ENCODE results near the gene STK39.
A peak's percentile ranks its signal among the peaks of the same experiment; 100 is the strongest.
"Not testable (repeated sequence)": the region's sequence is repeated elsewhere in the genome, so short reads cannot be mapped to it uniquely, and the experiment has no call there.

The STK39 gene

DNA sequence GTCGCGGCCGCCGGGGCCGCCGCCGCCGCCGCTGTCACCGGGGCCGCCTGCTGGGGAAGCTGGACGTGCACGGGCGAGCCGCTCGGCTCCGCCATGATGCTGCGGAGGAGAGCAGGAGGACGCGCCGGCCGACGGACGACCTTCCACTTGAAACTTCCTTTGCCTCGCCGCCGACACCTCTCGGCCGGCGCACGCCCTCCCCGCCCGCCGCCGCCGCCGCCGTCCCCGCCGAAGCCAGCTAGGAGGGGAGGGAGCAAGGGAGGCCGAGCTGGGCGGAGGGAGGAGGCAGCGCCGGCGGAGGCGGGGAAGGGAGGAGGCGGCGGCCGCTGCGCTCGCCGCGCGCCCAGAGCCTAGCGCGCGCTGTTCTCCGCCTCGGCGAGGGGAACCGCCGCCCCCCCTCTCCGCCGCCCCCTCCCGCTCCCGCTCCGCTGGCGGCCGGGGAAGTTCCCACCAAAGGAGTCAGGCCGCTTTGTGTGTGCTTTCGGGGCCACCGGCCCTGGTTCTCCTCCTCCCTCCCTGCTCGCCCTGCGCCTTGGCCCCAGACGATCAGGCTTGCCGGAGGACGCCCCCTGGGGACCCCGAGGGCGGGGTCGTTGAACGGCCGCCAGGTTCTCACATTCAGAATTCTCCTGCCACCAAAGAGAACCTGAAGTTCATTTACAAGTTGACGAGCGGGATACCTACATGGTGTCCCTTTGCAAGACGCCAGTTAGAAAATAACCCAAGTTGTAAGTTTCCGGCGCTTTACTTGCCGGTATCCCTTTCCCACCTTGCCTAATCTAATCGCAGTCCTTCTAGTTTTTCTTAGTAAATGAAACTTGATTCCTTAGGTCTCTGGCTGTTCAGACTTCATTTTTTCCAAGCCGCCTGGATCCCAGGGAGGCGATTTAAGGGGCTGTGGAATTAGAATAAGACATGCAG is at the start of gene STK39:
STK39 (minus strand) TSS at position 255 of the 921 bp plus-strand sequence; CDS start at position 95, 160 bp downstream.
- DNase-seq (ENCODE audit: low read depth in 2 of 2): peak; percentile 45 to 47

- DNase-seq (ENCODE audit: low read depth in 2 of 2): no peak
These were observed 47.7 kb upstream of the STK39 start for GRCh38 chr2:168295051-168295450.

DNA sequence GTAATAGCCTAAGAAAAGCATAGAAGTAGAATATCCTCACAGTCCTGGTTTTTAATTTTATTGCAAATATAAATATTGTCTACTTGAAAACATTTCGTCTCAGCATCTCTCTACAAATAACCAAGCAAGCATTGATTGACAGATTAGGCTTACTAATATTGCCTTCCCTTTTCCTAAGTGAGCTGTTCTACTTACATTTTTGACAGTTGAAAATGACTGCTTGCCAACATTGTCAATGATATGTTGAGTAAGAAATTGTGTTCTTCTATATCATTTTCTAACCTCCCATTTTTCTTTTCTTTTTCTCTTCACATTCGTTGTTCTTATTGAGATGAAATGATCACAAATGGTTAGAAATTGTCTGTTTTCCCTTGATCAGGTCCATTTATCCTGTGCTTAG is 47.0 kb upstream of the STK39 start:
- no peak for DNase-seq (ENCODE audit: low read depth in 2 of 2)

DNA sequence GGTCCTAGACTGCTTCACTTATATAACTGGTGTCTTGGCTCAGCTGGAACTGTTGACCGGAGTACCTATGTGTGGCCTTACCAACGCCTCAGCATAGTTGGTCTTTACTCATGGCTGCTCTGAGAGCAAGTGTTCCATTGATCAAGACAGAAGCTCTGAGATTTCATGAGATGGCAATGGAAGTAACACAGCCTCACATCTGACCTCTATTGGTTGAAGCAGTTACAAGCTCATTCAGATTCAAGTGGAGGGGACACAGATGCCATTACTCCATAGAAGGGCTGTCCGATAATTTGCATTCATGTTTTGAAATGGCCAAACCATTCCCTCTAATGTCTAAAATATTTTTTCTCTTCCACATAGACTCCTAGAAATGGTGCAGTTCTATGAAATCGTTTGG is 46.4 kb upstream of the STK39 start:
- DNase-seq (ENCODE audit: low read depth in 2 of 2): no peak

- no peak for DNase-seq (ENCODE audit: low read depth in 2 of 2)
These were observed 43.0 kb upstream of the STK39 start for GRCh38 chr2:168290391-168290790.

GRCh38 chr2:168289880-168290279 is 42.5 kb upstream of the STK39 start:
- no peak for DNase-seq (ENCODE audit: low read depth in 2 of 2)

- DNase-seq (ENCODE audit: low read depth in 2 of 2): no peak
These were observed 39.1 kb upstream of the STK39 start for GRCh38 chr2:168286535-168286934.

DNA sequence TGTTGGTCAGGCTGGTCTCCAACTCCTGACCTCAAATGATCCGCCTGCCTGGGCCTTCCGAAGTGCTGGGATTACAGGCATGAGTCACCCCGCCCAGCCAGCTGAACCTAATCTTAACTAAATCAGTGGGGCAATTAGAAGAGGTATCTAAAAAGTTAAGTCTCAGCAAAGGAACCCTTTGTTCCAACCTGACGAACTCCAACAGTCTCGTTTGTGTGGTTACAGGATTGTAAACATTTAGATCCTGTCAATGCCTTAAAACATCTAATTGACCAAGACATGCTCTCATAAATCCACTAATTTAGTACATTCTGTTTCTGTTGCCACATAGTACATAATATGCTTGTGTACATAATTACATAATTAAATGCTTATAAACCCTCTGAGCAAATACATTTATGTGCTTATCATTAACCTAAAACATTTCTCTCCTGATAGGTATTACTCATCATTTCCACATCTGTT is 31.1 kb upstream of the STK39 start:
- DNase-seq (ENCODE audit: low read depth in 2 of 2): no peak

GRCh38 chr2:168277276-168277675 is 29.9 kb upstream of the STK39 start:
- no peak for DNase-seq (ENCODE audit: low read depth in 2 of 2)

GRCh38 chr2:168272225-168272624 is 24.8 kb upstream of the STK39 start:
- DNase-seq (ENCODE audit: low read depth in 2 of 2): no peak

DNA sequence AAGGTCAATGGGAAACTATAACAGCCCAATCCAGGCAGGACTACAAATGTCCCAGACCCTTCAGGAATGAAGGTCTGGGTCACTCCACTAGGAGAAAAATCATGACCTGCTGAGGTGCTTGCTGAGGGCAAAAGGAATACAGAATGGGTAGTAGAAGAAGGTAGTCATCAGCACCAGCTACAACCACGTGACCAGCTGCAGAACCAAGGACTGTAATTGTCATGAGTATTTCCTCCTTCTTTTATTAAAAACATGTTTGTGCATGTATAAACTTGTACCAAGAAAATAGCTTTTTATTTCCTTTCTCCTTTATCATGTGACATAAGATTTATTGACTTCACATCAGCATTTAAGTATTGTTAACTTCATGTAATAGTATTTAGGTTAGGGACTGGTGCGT is 15.5 kb upstream of the STK39 start:
- DNase-seq (ENCODE audit: low read depth in 2 of 2): not testable (repeated sequence)

GRCh38 chr2:168256448-168256847 is 9.1 kb upstream of the STK39 start:
- DNase-seq (ENCODE audit: low read depth in 2 of 2): no peak

- no peak for DNase-seq (ENCODE audit: low read depth in 2 of 2)
These were observed 8.5 kb upstream of the STK39 start for GRCh38 chr2:168255866-168256265.

- no peak for DNase-seq (ENCODE audit: low read depth in 2 of 2)
These were observed 7.7 kb upstream of the STK39 start for GRCh38 chr2:168255103-168255502.

- DNase-seq (ENCODE audit: low read depth in 2 of 2): no peak
These were observed 7.0 kb upstream of the STK39 start for GRCh38 chr2:168254158-168254935.

- no peak for DNase-seq (ENCODE audit: low read depth in 2 of 2)
These were observed 6.0 kb upstream of the STK39 start for GRCh38 chr2:168253379-168253778.

- DNase-seq (ENCODE audit: low read depth in 2 of 2): no peak
These were observed 5.6 kb upstream of the STK39 start for GRCh38 chr2:168252976-168253375.

- DNase-seq (ENCODE audit: low read depth in 2 of 2): peak in 1 of 2 experiments; percentile 21
These were observed 683 bp downstream of the STK39 start for GRCh38 chr2:168246483-168247340.

DNA sequence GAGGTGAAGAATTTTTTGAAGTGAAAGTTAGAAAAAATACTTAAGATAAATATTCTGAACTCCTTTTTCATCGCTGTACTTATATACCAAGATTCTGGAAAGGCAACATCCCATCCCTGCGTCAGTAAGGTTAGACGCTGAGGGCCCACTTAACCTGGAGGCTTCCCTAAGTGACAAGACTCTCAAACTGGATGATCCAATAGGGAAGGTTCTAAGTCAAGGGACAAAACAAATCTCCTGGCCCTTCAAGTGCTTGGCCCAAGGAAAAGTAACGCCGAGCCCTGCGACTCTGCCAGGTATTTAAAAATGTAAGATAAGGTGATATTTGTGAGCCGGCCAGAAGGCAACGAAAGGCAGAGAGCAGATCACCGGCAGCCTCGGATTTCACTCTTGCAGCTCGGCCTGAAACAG is 1.3 kb downstream of the STK39 start:
- DNase-seq (ENCODE audit: low read depth in 2 of 2): no peak

DNA sequence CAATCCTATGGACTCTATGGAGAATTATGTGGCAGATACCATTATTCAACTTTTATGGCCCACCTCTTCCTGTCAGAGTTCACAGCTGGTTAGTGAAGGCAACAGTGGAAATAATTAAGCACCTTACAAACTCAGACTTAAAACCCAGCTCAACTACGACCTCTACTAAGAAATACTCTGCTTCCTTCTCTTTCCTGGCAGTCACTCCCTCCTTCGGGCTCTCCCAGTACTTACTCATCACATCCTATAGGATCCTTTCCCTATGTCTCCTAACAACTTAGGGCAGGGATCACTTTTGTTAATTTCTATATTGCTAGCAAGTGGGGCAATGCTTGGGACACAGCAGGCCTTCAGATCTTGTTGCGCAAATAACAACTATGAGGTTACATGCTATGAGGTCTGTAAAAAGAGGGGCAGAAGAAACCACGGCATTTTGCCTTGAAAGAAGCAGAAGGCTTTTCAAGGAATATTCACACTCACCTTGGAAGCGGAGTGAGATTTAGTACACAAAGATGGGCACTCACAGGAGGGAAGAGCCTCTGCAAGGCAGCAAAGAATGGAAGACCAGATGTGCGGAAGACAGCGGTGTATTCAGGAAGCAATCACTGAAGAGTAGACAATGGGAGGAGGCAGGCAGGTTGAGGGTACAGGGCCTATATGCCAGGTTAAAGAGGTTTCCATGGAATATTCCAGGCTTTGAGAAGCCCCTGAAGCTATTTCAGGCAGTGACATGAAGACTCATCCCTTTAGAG is 2.1 kb downstream of the STK39 start:
- no peak for DNase-seq (ENCODE audit: low read depth in 2 of 2)

GRCh38 chr2:168244318-168244717 is 3.1 kb downstream of the STK39 start:
- no peak for DNase-seq (ENCODE audit: low read depth in 2 of 2)
